BLaER1 treated with 17β-estradiol and CSF1 and Interleukin-3, amounts not matched to agents 10 nM and 100 nM (cell line): ENCODE results near the gene RCBTB1.
"Not testable (repeated sequence)": the region's sequence is repeated elsewhere in the genome, so short reads cannot be mapped to it uniquely, and the experiment has no call there.

ENCODE experiments used
- H3K27ac ChIP-seq, 11 experiments: shearing (Covaris generic); formaldehyde crosslinking; 2 replicates each; pipeline ENCODE4 v1.8.1; 2022
- H3K27me3 ChIP-seq, 11 experiments: shearing (Covaris generic); formaldehyde crosslinking; 2 replicates each; pipeline ENCODE4 v1.8.1; 2022
- H3K36me3 ChIP-seq, 11 experiments: shearing (Covaris generic); formaldehyde crosslinking; 2 replicates each; pipeline ENCODE4 v1.8.1; 2022
- H3K4me1 ChIP-seq, 10 experiments: shearing (Covaris generic); formaldehyde crosslinking; 2 replicates each; pipeline ENCODE4 v1.8.1; 2022
- H3K4me2 ChIP-seq, 11 experiments: shearing (Covaris generic); formaldehyde crosslinking; 2 replicates each; pipeline ENCODE4 v1.8.1; 2022
- H3K4me3 ChIP-seq, 10 experiments: shearing (Covaris generic); formaldehyde crosslinking; 2 replicates each; pipeline ENCODE4 v1.8.1; 2022
- H3K9ac ChIP-seq, 11 experiments: shearing (Covaris generic); formaldehyde crosslinking; 2 replicates each; pipeline ENCODE4 v1.8.1; 2022
- H3K9me3 ChIP-seq, 11 experiments: shearing (Covaris generic); formaldehyde crosslinking; replicated peaks in 1 of 11; 2 replicates each; pipeline ENCODE4 v1.8.1; 2022
- H4K20me1 ChIP-seq, 11 experiments: shearing (Covaris generic); formaldehyde crosslinking; 2 replicates each; pipeline ENCODE4 v1.8.1; 2022
- Cebpa-rat ChIP-seq, 11 experiments: shearing (Covaris generic); IDR thresholded peaks; 2 replicates each; pipeline ENCODE4 v1.8.1; 2022

The RCBTB1 gene

GRCh38 chr13:49608651-49609331 lies 23.4 kb upstream of the RCBTB1 start:
- no peaks in the 10 kb centered on the region for H4K20me1 ChIP-seq
- H3K9ac ChIP-seq: no peak overlapping the region; a peak in 1 of 22 replicates
- H3K4me3 ChIP-seq: no peak overlapping the region
- H3K4me1 ChIP-seq: peaks cover 37 to 50% (median 43%) of the 10 kb centered on the region in 10 experiments
- H3K9me3 ChIP-seq: peaks cover 17 to 20% (median 18%) of the 10 kb centered on the region in 11 experiments
- H3K36me3 ChIP-seq: no peaks in the 10 kb centered on the region
- H3K27ac ChIP-seq: peak overlapping the region in 5 of 11 experiments; percentile 11 to 69 (median 57); a peak in 8 of 22 replicates
- H3K4me2 ChIP-seq: peak overlapping the region; percentile 32 to 69 (median 61)
- no peaks in the 10 kb centered on the region for H3K27me3 ChIP-seq
- TF ChIP-seq Cebpa-rat (IDR thresholded peaks at IDR 0.05): no peak

- H4K20me1 ChIP-seq: no peaks in the 10 kb centered on the region
- peak overlapping the region in 7 of 11 experiments; percentile 5 to 69 (median 44); a peak in 11 of 22 replicates for H3K27ac ChIP-seq
- no peak for TF ChIP-seq Cebpa-rat (IDR thresholded peaks at IDR 0.05)
These were observed 22.4 kb upstream of the RCBTB1 start for GRCh38 chr13:49607761-49608160.

DNA sequence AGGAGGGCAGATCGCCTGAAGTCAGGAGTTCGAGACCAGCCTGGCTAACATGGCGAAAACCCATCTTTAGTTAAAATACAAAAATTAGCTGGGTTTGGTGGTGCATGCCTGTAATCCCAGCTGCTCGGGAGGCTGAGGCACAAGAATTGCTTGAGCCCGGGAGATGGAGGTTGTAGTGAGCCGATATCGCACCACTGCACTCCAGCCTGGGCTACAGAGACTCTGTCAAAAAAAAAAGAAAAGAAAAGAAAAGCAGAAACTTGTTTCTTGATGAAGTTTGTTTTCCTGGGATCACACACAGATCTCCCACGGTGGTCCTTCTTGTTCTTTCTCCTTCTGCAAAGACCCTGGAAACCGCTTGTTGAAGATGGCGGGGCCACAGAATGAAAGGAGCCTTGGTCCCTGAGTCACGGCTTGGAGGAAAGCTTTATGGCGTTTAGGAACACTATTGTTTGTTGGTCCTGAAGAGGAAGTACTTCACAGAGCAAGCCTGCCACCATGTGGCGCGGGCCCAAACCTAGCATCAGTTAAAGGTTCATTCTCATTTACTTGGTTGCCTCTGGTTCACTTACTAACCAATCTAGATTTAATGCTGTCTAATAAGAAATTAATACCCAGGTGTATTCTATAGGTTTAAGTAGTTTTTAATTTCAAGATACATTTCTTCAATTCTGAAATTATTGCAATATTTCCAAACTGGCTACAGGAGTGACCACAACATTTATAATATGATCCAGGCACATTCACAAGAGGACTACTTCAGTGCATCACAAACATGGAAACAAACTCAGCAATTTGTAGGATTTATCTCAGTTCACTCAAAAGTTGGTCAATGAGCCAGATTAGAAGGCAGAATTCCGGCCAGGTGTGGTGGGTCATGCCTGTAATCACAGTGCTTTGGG lies 21.6 kb upstream of the RCBTB1 start:
- Histone ChIP-seq H3K9ac (peak overlapping the region in 9 of 11 experiments; percentile 12 to 60 (median 45); a peak in 15 of 22 replicates), H3K9me3 (peaks cover 8 to 11% (median 10%) of the 10 kb centered on the region in 11 experiments), H3K4me2 (peak overlapping the region; percentile 45 to 76 (median 64)), H3K27me3 (no peaks in the 10 kb centered on the region), H3K4me1 (peaks cover 37 to 57% (median 48%) of the 10 kb centered on the region in 10 experiments), H4K20me1 (no peaks in the 10 kb centered on the region), H3K36me3 (no peaks in the 10 kb centered on the region), H3K27ac (peak overlapping the region in 10 of 11 experiments; percentile 38 to 71 (median 58); a peak in 20 of 22 replicates), H3K4me3 (peak overlapping the region in 7 of 10 experiments; percentile 9 to 50 (median 38); a peak in 10 of 20 replicates)
- TF ChIP-seq Cebpa-rat (IDR thresholded peaks at IDR 0.05): no peak

More at GRCh38 chr13:49607761-49608160, 22.4 kb upstream of the RCBTB1 start:
- H3K4me3 ChIP-seq: no peak overlapping the region
- H3K27me3 ChIP-seq: no peaks in the 10 kb centered on the region
- peaks cover 37 to 57% (median 48%) of the 10 kb centered on the region in 10 experiments for H3K4me1 ChIP-seq
- peaks cover 15 to 18% (median 18%) of the 10 kb centered on the region in 11 experiments for H3K9me3 ChIP-seq
- no peaks in the 10 kb centered on the region for H3K36me3 ChIP-seq
- peak overlapping the region in 6 of 11 experiments; percentile 4 to 59 (median 49); a peak in 10 of 22 replicates for H3K9ac ChIP-seq
- H3K4me2 ChIP-seq: peak overlapping the region; percentile 32 to 69 (median 61)

DNA sequence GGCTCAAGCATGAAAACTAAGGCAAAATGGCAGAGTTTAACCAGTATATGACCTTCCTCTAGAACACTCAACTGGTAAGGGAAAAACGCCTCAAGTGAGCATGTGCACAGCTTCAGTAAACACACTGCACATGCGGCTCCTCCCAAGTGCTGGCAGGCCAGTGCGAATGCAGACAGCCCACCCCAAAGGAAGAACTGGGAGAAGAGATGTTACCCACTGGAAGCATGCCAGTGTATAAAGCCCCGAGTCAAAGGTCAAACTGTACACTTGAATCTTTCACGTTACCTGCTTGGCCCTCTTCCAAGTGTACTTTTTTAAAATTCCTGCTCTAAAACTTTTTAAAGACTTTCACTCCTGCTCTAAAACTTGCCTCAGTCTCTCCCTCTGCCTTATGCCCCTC lies 19.2 kb upstream of the RCBTB1 start:
- H3K36me3 ChIP-seq: no peaks in the 10 kb centered on the region
- H3K4me3 ChIP-seq: peak overlapping the region in 2 of 10 experiments; percentile 21 to 22; a peak in 4 of 20 replicates
- peaks cover 37 to 57% (median 48%) of the 10 kb centered on the region in 10 experiments for H3K4me1 ChIP-seq
- no peaks in the 10 kb centered on the region for H3K27me3 ChIP-seq
- TF ChIP-seq Cebpa-rat (IDR thresholded peaks at IDR 0.05): no peak
- peak overlapping the region in 7 of 11 experiments; percentile 3 to 36 (median 15); a peak in 4 of 22 replicates for H3K9ac ChIP-seq
- H3K4me2 ChIP-seq: peak overlapping the region; percentile 55 to 85 (median 71)
- peak overlapping the region in 8 of 11 experiments; percentile 3 to 66 (median 52); a peak in 15 of 22 replicates for H3K27ac ChIP-seq
- H3K9me3 ChIP-seq: no peaks in the 10 kb centered on the region
- no peaks in the 10 kb centered on the region for H4K20me1 ChIP-seq

GRCh38 chr13:49602615-49603014 lies 17.3 kb upstream of the RCBTB1 start:
- H3K9me3 ChIP-seq, H3K27ac ChIP-seq, H3K4me2 ChIP-seq: not testable (repeated sequence)

GRCh38 chr13:49602005-49602404 lies 16.6 kb upstream of the RCBTB1 start:
- H3K4me1 ChIP-seq: peaks cover 15 to 33% (median 25%) of the 10 kb centered on the region in 10 experiments
- H3K9me3 ChIP-seq: peaks cover 0 to 8% (median 3%) of the 10 kb centered on the region in 11 experiments; a peak in 10 of 22 replicates
- H3K9ac ChIP-seq: no peak overlapping the region
- H4K20me1 ChIP-seq: no peaks in the 10 kb centered on the region
- no peak overlapping the region for H3K4me2 ChIP-seq
- H3K27ac ChIP-seq: no peak overlapping the region
- no peak overlapping the region for H3K4me3 ChIP-seq
- no peaks in the 10 kb centered on the region for H3K27me3 ChIP-seq
- no peaks in the 10 kb centered on the region for H3K36me3 ChIP-seq
- TF ChIP-seq Cebpa-rat (IDR thresholded peaks at IDR 0.05): no peak

More at GRCh38 chr13:49602615-49603014, 17.3 kb upstream of the RCBTB1 start:
- not testable (repeated sequence) for H3K27me3 ChIP-seq, H3K36me3 ChIP-seq, H4K20me1 ChIP-seq, H3K4me3 ChIP-seq, H3K9ac ChIP-seq
- peaks cover 20 to 38% (median 29%) of the 10 kb centered on the region in 10 experiments for H3K4me1 ChIP-seq

- no peak for TF ChIP-seq Cebpa-rat (IDR thresholded peaks at IDR 0.05)
- H3K9me3 ChIP-seq: peaks cover 0 to 27% (median 18%) of the 10 kb centered on the region in 11 experiments; a peak in 16 of 22 replicates
These were observed 11.8 kb upstream of the RCBTB1 start for GRCh38 chr13:49597043-49597641.

DNA sequence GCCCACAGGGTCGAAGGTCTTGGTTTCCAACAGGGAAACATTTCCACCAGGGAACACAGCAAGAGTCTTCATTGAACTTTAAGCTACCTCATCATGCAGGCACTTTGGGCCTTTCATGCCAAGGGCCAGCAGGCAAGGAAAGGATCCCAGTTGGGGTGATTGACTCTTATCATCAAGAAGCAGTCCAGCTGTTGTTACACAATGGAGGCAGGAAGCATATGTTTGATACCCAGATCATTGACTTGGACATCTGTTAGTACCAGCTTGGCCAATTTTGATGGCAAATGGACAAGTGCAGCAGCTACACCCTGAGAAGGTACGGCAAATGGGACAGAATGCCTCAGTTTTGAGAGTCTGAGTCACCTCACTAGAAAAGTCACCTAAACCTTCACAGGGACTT lies 10.9 kb upstream of the RCBTB1 start:
- Histone ChIP-seq H3K4me2 (peak overlapping the region in 2 of 11 experiments; percentile 19 to 21; a peak in 2 of 22 replicates), H3K36me3 (no peaks in the 10 kb centered on the region)
- no peak for TF ChIP-seq Cebpa-rat (IDR thresholded peaks at IDR 0.05)

More at GRCh38 chr13:49597043-49597641, 11.8 kb upstream of the RCBTB1 start:
- H3K4me1 ChIP-seq: peaks cover 0 to 7% (median 0%) of the 10 kb centered on the region in 10 experiments; a peak in 3 of 20 replicates
- H3K4me2 ChIP-seq: no peak overlapping the region; a peak in 1 of 22 replicates
- no peak overlapping the region for H3K4me3 ChIP-seq
- no peak overlapping the region for H3K27ac ChIP-seq
- H4K20me1 ChIP-seq: no peaks in the 10 kb centered on the region
- no peak overlapping the region for H3K9ac ChIP-seq
- H3K27me3 ChIP-seq: no peaks in the 10 kb centered on the region
- no peaks in the 10 kb centered on the region for H3K36me3 ChIP-seq

More for the DNA sequence above, 10.9 kb upstream of the RCBTB1 start:
- Histone ChIP-seq H3K9me3 (peaks cover 0 to 27% (median 18%) of the 10 kb centered on the region in 11 experiments; a peak in 16 of 22 replicates), H3K27ac (no peak overlapping the region), H3K4me3 (no peak overlapping the region), H3K4me1 (peaks cover 0 to 7% (median 0%) of the 10 kb centered on the region in 10 experiments; a peak in 3 of 20 replicates), H3K27me3 (no peaks in the 10 kb centered on the region), H4K20me1 (no peaks in the 10 kb centered on the region), H3K9ac (no peak overlapping the region)
